NCI-H1694 treated with DMSO at 0.1 percent for 48 hours (cell line): ENCODE data around the gene METTL21C.

Experiments used
- DNase-seq: peaks from one replicate; lab custom pipeline; 2025; lab: John Stamatoyannopoulos, UW

Gene METTL21C

GRCh38 chr13:102694937-102695336 is at the start of gene METTL21C:
Gene METTL21C (minus strand): TSS chr13:102695044. CDS start chr13:102694498, 546 bp downstream.
- no peak for DNase-seq

DNA sequence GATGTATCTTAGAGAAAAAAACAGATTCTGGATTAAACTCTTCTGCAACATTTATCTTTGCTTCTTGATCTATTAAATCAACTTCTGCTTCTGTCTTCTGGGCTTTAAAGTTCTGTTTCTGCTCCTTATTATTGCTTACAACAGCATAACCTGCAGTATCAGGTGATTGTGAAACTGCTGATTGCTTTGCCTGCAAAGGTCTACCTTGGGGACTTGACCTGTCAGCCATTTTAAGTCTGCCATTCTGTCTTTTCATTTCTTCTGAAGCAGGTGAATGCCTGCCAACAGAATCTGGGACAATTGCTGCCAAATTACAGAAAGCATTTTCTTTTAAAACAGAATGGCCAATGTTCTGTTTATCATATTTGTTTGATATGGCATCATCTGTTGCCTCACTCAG is 47.7 kb upstream of the METTL21C start:
- no peak for DNase-seq

DNA sequence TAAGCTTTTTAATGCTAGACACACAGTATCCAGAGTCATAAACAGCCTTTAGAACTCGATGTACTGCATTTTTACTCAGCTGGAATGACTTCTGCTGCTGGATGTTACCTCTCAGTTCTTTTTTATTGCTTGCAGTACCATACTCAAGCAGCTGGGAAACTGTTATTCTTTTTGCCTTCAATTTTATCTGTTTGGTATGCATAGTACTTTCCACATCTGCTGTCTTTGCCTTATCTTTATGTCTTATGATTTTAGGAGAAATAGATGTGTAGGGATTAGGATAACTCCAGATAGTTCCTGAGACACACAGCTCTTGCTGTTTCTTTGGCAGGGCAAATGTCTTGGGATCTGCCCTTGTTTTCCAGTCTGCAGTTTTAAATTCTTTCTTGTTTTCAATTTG is 47.3 kb upstream of the METTL21C start:
- DNase-seq, result no peak

- DNase-seq, result peak; percentile 49
Observed at GRCh38 chr13:102729560-102730270, 34.9 kb upstream of the METTL21C start.

DNA sequence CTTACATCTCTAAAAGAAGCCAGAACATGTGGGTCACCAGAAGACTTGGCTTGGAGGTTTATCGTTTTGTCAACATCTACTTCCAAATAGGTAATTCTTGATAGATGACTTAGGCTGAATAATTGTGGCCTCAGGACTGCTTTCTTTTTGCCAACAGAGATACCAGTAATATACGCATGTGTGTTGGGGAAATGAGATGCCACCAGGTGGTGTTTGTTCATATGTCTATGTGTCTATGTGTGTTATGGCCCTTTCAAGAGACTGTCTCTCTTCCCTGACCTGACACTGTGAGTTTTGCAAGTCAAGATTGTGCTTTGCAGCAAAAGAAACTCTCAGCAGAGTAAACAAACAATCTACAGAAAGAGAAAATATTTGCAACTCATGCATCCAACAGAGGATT is 31.6 kb upstream of the METTL21C start:
- peak; percentile 97 for DNase-seq

GRCh38 chr13:102724923-102725322 is 30.1 kb upstream of the METTL21C start:
- peak; percentile 90 for DNase-seq

- DNase-seq, result no peak
Observed at GRCh38 chr13:102721800-102722231, 27.0 kb upstream of the METTL21C start.

GRCh38 chr13:102718746-102719145 is 23.9 kb upstream of the METTL21C start:
- DNase-seq, result no peak

DNA sequence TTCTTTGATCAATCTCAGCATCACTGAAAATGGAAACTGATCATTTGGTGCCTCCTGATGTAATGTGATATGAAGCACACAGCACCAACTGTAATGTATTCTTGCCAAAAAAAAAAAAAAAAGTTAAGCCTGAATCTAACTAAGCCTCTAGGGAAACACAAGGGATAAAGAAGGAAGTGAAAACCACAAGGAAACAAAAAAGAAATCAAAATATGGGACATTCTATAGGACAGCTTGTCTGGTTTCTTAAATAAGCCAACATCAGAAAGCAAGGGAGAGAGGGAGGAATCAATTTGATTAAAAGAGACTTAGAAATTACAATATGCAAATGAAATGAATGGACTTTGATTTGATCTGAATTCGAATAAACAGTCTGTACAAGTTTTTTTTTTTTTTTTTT is 20.6 kb upstream of the METTL21C start:
- DNase-seq, result no peak

- DNase-seq, result no peak
Observed at GRCh38 chr13:102710261-102710679, 15.4 kb upstream of the METTL21C start.

DNA sequence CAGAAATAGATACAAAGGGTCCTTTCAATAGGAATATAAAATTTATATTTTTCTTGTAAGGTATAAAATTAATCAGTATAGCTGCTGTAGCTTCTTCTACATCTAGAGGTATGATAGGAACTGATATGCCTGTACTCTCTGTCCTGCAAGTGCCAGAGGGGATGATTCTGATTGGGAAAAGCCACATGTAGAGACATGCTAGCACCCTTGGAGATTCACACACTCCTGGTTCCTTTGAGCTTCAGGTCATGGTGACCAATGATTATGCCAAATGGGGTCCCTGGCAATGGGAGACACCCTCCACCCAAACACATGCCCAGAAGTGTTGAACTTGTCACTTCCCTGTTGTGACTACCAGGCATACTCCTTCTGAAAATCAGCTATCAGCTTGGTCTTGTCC is 14.7 kb upstream of the METTL21C start:
- no peak for DNase-seq

DNA sequence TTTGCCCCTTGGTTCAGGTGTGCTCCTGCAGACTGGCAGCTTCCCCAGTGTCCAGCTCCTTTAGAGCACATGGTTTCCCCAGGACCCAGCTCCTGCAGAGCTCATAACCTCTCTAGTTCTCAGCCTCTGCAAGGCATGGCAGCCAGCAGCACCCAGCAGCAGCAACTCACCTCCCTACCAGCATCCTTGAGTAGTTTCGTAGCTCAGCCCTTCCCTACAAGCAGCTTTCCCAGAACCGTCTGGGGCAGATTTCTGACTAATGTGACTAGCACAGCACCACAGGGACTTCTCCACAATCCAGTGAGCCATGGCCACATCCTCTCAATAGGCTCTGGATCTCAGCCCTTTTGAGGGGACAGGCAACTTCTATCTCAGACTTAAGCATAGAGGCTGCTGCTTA is 14.1 kb upstream of the METTL21C start:
- no peak for DNase-seq

GRCh38 chr13:102708211-102708610 is 13.4 kb upstream of the METTL21C start:
- no peak for DNase-seq

DNA sequence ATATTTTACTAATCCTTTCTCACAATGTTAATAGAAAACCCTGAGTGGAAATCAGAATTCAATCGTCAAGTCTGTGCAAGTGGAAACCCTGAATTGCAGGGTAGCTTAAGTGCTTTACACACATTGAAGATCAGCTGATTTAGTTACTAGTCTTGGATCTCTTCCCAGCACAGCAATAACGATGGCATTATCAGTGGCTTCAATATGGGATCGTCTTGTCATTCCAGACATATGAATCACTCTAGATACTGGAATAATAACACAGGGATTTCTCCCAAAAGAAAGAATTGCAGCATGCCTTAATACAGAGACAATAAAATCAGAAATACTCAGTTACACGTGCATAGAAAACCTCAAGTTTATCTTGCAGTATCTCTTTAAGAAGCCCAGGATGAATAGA is 12.6 kb upstream of the METTL21C start:
- DNase-seq, result peak; percentile 61

DNA sequence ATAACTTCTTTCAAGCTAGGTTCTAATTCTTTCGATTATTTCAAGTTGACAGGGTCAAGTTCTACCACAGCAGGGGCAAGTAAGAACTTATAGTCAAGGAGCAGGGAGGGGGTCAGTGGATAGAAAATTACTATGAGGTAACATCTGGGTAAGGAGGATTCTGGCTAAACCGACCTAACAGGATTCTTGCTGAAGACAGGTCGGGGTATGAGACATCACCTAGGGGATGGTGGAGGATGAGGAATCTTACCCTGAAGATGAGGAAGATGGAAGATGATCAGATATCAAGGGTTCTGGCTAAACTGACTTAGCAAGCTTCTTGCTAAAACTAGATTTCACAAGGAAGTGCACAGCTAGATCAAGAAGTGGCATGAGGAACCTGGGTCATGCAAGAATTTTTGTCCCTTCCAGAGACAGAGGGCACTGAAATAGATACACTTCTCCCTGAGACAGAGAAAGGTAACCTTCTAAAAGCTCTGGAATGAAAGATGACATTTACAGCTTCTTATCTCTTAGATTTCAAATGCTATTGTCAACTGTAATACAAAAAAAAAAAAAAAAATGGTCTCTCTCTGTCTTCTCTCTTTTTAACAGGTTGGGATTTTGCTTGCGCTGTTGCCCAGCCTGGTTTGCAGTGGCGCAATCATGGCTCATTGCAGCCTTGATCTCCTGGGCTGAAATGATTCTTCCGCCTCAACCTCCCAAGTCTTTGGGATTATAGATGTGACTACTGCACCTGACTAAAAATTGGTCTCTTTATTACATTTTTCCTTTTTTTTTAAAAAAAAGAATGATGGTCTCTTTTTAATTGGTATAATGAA is 9.6 kb upstream of the METTL21C start:
- DNase-seq, result no peak

GRCh38 chr13:102703726-102704035 is 8.8 kb upstream of the METTL21C start:
- no peak for DNase-seq

DNA sequence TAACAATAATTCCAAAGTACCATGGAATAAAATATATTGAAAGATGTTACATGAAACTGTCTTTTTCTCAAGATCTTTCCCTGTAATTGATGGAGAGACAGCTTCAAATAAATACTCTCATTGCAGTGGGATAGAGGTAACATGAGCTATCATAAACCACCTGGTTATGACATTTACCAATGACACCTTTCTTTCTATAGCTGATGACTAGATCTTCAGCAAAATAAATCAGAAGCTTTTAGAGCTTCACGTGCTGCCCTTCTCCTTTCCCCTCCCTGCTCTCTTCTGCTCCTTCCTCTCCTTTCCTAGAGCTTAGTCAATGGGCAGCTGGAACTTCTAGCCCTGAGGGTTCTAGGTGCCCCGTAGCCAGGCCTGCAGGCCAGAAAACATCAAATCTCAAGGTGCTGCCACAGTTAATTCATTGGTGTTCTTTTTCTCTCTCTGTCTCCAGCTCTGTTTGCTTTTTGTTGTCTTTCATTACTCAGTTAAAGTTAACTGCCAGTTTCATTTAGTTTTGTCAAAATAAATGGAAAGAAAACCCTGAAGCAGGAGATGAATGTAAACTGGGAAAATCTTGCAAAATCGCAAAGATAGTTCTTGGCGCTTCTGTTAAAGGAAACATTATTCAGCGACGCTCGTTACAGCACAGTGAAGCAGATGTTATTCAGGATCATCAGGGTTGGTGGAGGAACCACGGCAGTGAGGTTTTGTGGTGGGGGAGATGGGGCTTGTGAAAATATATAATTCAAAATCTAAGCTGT is 8.3 kb upstream of the METTL21C start:
- no peak for DNase-seq

DNA sequence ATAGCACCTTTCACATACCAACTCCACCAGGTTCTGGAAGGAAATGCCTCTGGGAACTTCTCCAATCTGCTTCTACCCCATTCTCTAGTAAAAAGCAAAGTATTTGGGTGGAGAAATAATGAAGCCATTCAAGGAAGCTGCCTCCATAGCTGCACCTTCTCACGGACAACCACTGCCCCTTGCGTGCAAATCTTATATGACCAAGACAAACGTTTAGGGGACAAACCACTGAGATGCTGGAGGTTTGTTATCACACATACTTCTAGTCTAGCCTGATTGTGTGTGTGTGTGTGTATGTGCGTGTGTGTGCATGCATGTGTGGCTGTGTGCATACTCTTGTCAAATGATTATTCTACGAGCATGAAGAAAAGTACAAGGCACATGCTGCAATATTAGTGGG is 6.5 kb upstream of the METTL21C start:
- DNase-seq, result no peak

- DNase-seq, result no peak
Observed at GRCh38 chr13:102700088-102701031, 5.5 kb upstream of the METTL21C start.

DNA sequence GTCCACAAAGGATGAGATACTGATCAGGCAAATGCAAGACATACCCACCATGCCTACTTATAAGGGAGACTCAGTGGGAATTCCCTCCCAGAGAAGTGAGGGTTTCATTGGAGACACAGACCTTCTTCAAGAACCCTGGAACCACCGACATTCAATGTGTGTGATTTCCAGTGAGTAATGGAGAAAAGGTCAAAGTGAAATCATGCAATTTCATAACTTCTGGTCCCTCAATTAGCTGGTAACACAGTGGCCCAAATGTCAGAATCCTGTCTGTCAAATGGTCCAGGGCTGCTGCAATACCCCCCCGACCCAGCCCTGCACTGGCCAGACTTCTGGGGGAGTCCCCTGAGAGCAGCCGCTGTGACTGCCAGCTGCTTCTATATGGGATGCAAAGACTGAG is 4.7 kb upstream of the METTL21C start:
- no peak for DNase-seq

GRCh38 chr13:102698649-102698980 is 3.8 kb upstream of the METTL21C start:
- DNase-seq, result no peak
